WTC11 (cell line): ENCODE results near the gene SAMD10. TPM values are rescaled to one million over a fixed set of nuclear protein-coding genes. Genes with fewer than 3 reads are reported as not detected.

Experiments
- ATAC-seq: fragments of 200-7000 bp; cut with Tn5 transposase; 2 replicates; pipeline ENCODE4 v1.10.0; 2021; ENCODE audit warnings: mild to moderate bottlenecking, moderate library complexity
- CTCF ChIA-PET: fragments of 300-600 bp; sonication (Branson Sonifier 250); formaldehyde crosslinking; loops from one replicate; lab custom pipeline; 2021; ENCODE audit warnings: antibody characterized with exemption; lab: Charles Lee
- POLR2A ChIA-PET: fragments of 350-600 bp; sonication (Branson Sonifier 250); formaldehyde crosslinking; loops from one replicate; lab custom pipeline; 2021; ENCODE audit warnings: antibody characterized with exemption; lab: Charles Lee
- DNase-seq: peaks from one replicate; pipeline ENCODE4 v3.0.0; 2021; ENCODE audit warnings: low spot score
- H3K27ac Mint-ChIP-seq: 2 replicates; pipeline ENCODE4 v1.8.0; 2021; ENCODE audit warnings: mixed read lengths
- H3K27me3 Mint-ChIP-seq: 2 replicates; pipeline ENCODE4 v1.8.0; 2021; ENCODE audit warnings: low read depth, mild to moderate bottlenecking, moderate library complexity, mixed read lengths
- H3K36me3 Mint-ChIP-seq: 2 replicates; pipeline ENCODE4 v1.8.0; 2021; ENCODE audit warnings: mixed read lengths
- H3K4me1 Mint-ChIP-seq: 2 replicates; pipeline ENCODE4 v1.8.0; 2022; ENCODE audit warnings: mixed read lengths
- H3K4me3 Mint-ChIP-seq: 2 replicates; pipeline ENCODE4 v1.8.0; 2021; ENCODE audit warnings: mild to moderate bottlenecking, moderate library complexity, mixed read lengths
- H3K9me3 Mint-ChIP-seq: 2 replicates; pipeline ENCODE4 v1.8.0; 2021; ENCODE audit warnings: mixed read lengths
- ARID4B ChIP-seq: sonication (generic); formaldehyde crosslinking; IDR thresholded peaks from 2 replicates; pipeline ENCODE4 v1.8.0; 2023; ENCODE audit warnings: missing genetic modification reagents, mild to moderate bottlenecking, borderline replicate concordance
- ATF2 ChIP-seq: sonication (generic); formaldehyde crosslinking; IDR thresholded peaks from 2 replicates; pipeline ENCODE4 v1.8.1; 2022; ENCODE audit warnings: low read depth, missing genetic modification reagents, borderline replicate concordance
- ATF3 ChIP-seq: sonication (generic); formaldehyde crosslinking; conservative IDR thresholded peaks from 2 replicates; pipeline ENCODE4 v1.8.1; 2022; ENCODE audit warnings: mild to moderate bottlenecking, missing genetic modification reagents
- E2F4 ChIP-seq: sonication (generic); formaldehyde crosslinking; IDR thresholded peaks from 2 replicates; pipeline ENCODE4 v1.8.1; 2022; ENCODE audit warnings: low read depth, mild to moderate bottlenecking, moderate library complexity, missing genetic modification reagents, borderline replicate concordance
- EMX1 ChIP-seq: fragments of 250-450 bp; sonication (Bioruptor Pico); IDR thresholded peaks from 2 replicates; pipeline ENCODE4 v1.8.0; 2021; ENCODE audit warnings: mild to moderate bottlenecking
- ERG ChIP-seq: fragments of 250-450 bp; sonication (Bioruptor Pico); IDR thresholded peaks from 2 replicates; pipeline ENCODE4 v1.8.0; 2021; ENCODE audit warnings: mild to moderate bottlenecking
- JAZF1 ChIP-seq: fragments of 250-450 bp; sonication (Bioruptor Pico); IDR thresholded peaks from 2 replicates; pipeline ENCODE4 v1.9.0; 2021; ENCODE audit warnings: moderate library complexity, mild to moderate bottlenecking, inconsistent platforms
- JUN ChIP-seq: sonication (generic); formaldehyde crosslinking; IDR thresholded peaks from 2 replicates; pipeline ENCODE4 v1.8.0; 2023; ENCODE audit warnings: mild to moderate bottlenecking, missing genetic modification reagents
- KAT7 ChIP-seq: sonication (generic); formaldehyde crosslinking; IDR thresholded peaks from 2 replicates; pipeline ENCODE4 v1.8.1; 2023; ENCODE audit warnings: missing genetic modification reagents, mild to moderate bottlenecking, borderline replicate concordance
- MAX ChIP-seq: sonication (generic); formaldehyde crosslinking; IDR thresholded peaks from 2 replicates; pipeline ENCODE4 v1.8.0; 2022; ENCODE audit warnings: mild to moderate bottlenecking, missing genetic modification reagents
- MYBL2 ChIP-seq: sonication (generic); formaldehyde crosslinking; IDR thresholded peaks from 2 replicates; pipeline ENCODE4 v1.8.1; 2023; ENCODE audit warnings: mild to moderate bottlenecking, moderate library complexity, missing genetic modification reagents
- NFE2L1 ChIP-seq: sonication (generic); formaldehyde crosslinking; IDR thresholded peaks from 2 replicates; pipeline ENCODE4 v1.8.1; 2023; ENCODE audit warnings: missing genetic modification reagents
- RORB ChIP-seq: fragments of 250-450 bp; sonication (Bioruptor Pico); IDR thresholded peaks from 2 replicates; pipeline ENCODE4 v1.9.0; 2021; ENCODE audit warnings: mild to moderate bottlenecking
- TEAD1 ChIP-seq: sonication (generic); formaldehyde crosslinking; IDR thresholded peaks from 2 replicates; pipeline ENCODE4 v1.8.0; 2022; ENCODE audit warnings: mild to moderate bottlenecking, missing genetic modification reagents
- ZNF121 ChIP-seq: sonication (generic); formaldehyde crosslinking; IDR thresholded peaks from 2 replicates; pipeline ENCODE4 v1.8.0; 2023; ENCODE audit warnings: missing genetic modification reagents
- ZNF138 ChIP-seq: sonication (generic); formaldehyde crosslinking; conservative IDR thresholded peaks from 2 replicates; pipeline ENCODE4 v1.8.1; 2022; ENCODE audit warnings: mild to moderate bottlenecking, moderate library complexity, missing genetic modification reagents
- ZNF317 ChIP-seq: sonication (generic); formaldehyde crosslinking; IDR thresholded peaks from 2 replicates; pipeline ENCODE4 v1.8.1; 2023; ENCODE audit warnings: low read depth, mild to moderate bottlenecking, moderate library complexity, missing genetic modification reagents, borderline replicate concordance
- ZNF671 ChIP-seq: fragments of 250-450 bp; sonication (Bioruptor Pico); IDR thresholded peaks from 2 replicates; pipeline ENCODE4 v1.8.0; 2021; ENCODE audit warnings: mild to moderate bottlenecking
- ZSCAN18 ChIP-seq: fragments of 250-450 bp; sonication (Bioruptor Pico); IDR thresholded peaks from 2 replicates; pipeline ENCODE4 v2.1.2; 2022; ENCODE audit warnings: mild to moderate bottlenecking, moderate library complexity
- total RNA-seq: library from RNA; stranded (reverse); gene quantifications from 3 replicates; pipeline ENCODE4 v1.2.3, GENCODE V29; 2021

The SAMD10 gene
- total RNA-seq, 1 experiment from 2014 or later: 6.2 TPM

- TF ChIP-seq MAX: no peak
- no peak for TF ChIP-seq RORB (CRISPR knock-in tag)
- TF ChIP-seq KAT7 (CRISPR knock-in tag): no peak
- TF ChIP-seq ARID4B (CRISPR knock-in tag): no peak
- TF ChIP-seq ZNF317 (CRISPR knock-in tag): no peak
Observed at GRCh38 chr20:63945031-63945658, 34.3 kb downstream of the SAMD10 start (continued).

- CTCF ChIA-PET: interaction anchor here (2.1 kb wide), 1 partner anchor 10 kb away, joined by 11 read pairs; no protein-coding TSS in a partner anchor
Observed at GRCh38 chr20:63944078-63944941, 35.1 kb downstream of the SAMD10 start.

GRCh38 chr20:63943808-63944077 is 35.7 kb downstream of the SAMD10 start:
- Mint-ChIP-seq H3K27ac (no peak overlapping the region), H3K4me3 (no peak overlapping the region), H3K27me3 (no peaks in the 10 kb centered on the region), H3K4me1 (peaks cover 8% of the 10 kb centered on the region), H3K36me3 (peaks cover 11% of the 10 kb centered on the region), H3K9me3 (0 out of 2 replicates have a peak, but pooled peaks cover 3% of the 10 kb centered on the region)
- ATAC-seq: no peak
- no peak for DNase-seq
- ChIA-PET CTCF (interaction anchor here (2.1 kb wide), 1 partner anchor 10 kb away, joined by 11 read pairs; no protein-coding TSS in a partner anchor), POLR2A (no interaction called here)
- no peak for TF ChIP-seq TEAD1 (CRISPR knock-in tag)
- TF ChIP-seq ATF3 (CRISPR knock-in tag): no peak
- TF ChIP-seq ATF2 (CRISPR knock-in tag): no peak
- TF ChIP-seq ZSCAN18 (CRISPR knock-in tag): no peak
- TF ChIP-seq E2F4: no peak
- no peak for TF ChIP-seq NFE2L1
- no peak for TF ChIP-seq KAT7 (CRISPR knock-in tag)
- TF ChIP-seq ERG (CRISPR knock-in tag): no peak
- no peak for TF ChIP-seq MYBL2

More at GRCh38 chr20:63944078-63944941, 35.1 kb downstream of the SAMD10 start:
- DNase-seq: no peak
- Mint-ChIP-seq H3K9me3 (0 out of 2 replicates have a peak, but pooled peaks cover 3% of the 10 kb centered on the region), H3K4me1 (peaks cover 14% of the 10 kb centered on the region), H3K4me3 (no peak overlapping the region), H3K27me3 (no peaks in the 10 kb centered on the region), H3K27ac (no peak overlapping the region), H3K36me3 (peaks cover 11% of the 10 kb centered on the region)
- POLR2A ChIA-PET: no interaction called here
- ATAC-seq: no peak
- TF ChIP-seq TEAD1 (CRISPR knock-in tag) (no peak), EMX1 (CRISPR knock-in tag) (no peak), JUN (no peak), ZNF121 (CRISPR knock-in tag) (no peak), ATF3 (CRISPR knock-in tag) (no peak), ZNF138 (CRISPR knock-in tag) (no peak), JAZF1 (CRISPR knock-in tag) (no peak), ZNF671 (CRISPR knock-in tag) (no peak)
